Nephron (organoid): Measurements from ENCODE around the gene BEND6.

Source experiments
- H3K27ac Mint-ChIP-seq, 3 experiments: 2 replicates each; pipeline ENCODE4 v1.8.0; 2020; ENCODE audit warnings: mixed read lengths in 3 of 3, mild to moderate bottlenecking in 2 of 3, moderate library complexity in 1 of 3
- H3K27me3 Mint-ChIP-seq: 2 replicates; pipeline ENCODE4 v1.8.0; 2021; ENCODE audit warnings: low read depth, mild to moderate bottlenecking, moderate library complexity, mixed read lengths
- H3K36me3 Mint-ChIP-seq: 2 replicates; pipeline ENCODE4 v1.8.0; 2020; ENCODE audit warnings: low read depth, mixed read lengths
- H3K4me1 Mint-ChIP-seq: 2 replicates; pipeline ENCODE4 v1.8.0; 2020; ENCODE audit warnings: mixed read lengths
- H3K4me3 Mint-ChIP-seq, 3 experiments: 2 replicates each; pipeline ENCODE4 v1.8.0; 2020; ENCODE audit warnings: mild to moderate bottlenecking in 3 of 3, mixed read lengths in 3 of 3, moderate library complexity in 2 of 3
- H3K9me3 Mint-ChIP-seq: 2 replicates; pipeline ENCODE4 v1.8.0; 2020; ENCODE audit warnings: mixed read lengths
- CTCF ChIP-seq, 3 experiments: fragments of 200-600 bp; sonication (generic); IDR thresholded peaks; one replicate each; pipeline ENCODE4 v1.5.0; 2021; ENCODE audit warnings: antibody characterized with exemption in 3 of 3; ENCODE audit not compliant: unreplicated experiment in 3 of 3

Gene BEND6

GRCh38 chr6:56953597-56954402, 1.1 kb upstream of the BEND6 start:
- TF ChIP-seq CTCF (IDR thresholded peaks at IDR 0.05; ENCODE audit: unreplicated experiment in 3 of 3): no peak
- H3K4me3 Mint-ChIP-seq: peak overlapping the region; percentile 95 to 99 (median 96)
- H3K4me1 Mint-ChIP-seq: peaks cover 13% of the 10 kb centered on the region
- no peaks in the 10 kb centered on the region for H3K9me3 Mint-ChIP-seq
- no peaks in the 10 kb centered on the region for H3K36me3 Mint-ChIP-seq
- H3K27me3 Mint-ChIP-seq: peaks cover 62% of the 10 kb centered on the region
- peak overlapping the region; percentile 6 to 88 (median 62) for H3K27ac Mint-ChIP-seq

DNA sequence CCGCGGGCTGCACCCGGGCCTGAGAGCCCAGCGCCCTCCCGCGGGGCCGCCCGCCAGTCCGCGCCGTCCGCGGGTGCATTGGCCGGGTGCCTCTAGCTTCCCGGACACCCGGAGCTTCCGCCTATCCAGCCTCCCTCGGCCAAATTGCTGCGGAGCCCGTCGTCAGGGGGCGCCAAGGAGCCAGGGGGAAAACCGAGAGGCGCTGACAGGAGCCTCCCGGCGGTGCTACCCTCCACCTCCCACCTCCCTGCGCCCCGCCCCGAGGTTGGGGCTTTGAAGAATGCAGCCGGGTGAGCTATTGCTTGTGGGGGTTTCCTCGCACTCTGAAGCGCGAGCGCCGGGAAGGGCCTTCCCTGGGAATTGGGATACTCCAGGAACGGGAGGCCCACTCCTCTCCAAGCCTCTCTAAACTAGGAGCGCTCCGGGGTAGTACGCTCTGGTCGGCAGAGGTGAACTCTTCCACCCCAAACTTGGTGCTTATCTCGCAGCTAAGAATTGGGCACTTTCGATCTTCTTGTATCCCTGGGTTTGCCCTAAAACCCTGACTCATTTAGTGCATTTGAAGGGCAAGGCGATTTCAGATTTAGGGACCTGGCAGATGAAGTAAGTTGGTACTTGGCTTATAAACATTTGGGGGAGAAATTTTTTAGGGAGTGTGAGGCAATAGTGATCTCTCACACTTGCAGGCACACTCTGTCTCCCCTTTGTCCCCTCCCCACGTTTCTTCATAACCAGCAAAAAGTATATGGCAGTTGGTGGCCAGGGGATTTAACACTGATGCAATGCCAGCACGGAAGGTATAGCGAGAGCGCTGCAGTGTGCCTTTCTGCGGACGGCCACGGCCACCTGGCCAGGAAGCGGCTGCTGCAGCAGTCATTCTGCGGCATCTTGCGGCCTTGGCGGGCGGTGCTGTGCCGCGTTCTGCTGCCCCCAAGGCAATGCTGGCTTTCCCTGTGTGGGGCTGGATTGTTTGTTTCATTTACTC, 556 bp downstream of the BEND6 start:
- Mint-ChIP-seq H3K4me3 (peak overlapping the region; percentile 80 to 90 (median 89)), H3K9me3 (no peaks in the 10 kb centered on the region), H3K27me3 (peaks cover 67% of the 10 kb centered on the region), H3K27ac (peak overlapping the region in 2 of 3 experiments; percentile 6 to 25), H3K4me1 (peaks cover 14% of the 10 kb centered on the region), H3K36me3 (no peaks in the 10 kb centered on the region)
- peak; percentile 61 to 71 (median 62) for TF ChIP-seq CTCF (IDR thresholded peaks at IDR 0.05; ENCODE audit: unreplicated experiment in 3 of 3)

DNA sequence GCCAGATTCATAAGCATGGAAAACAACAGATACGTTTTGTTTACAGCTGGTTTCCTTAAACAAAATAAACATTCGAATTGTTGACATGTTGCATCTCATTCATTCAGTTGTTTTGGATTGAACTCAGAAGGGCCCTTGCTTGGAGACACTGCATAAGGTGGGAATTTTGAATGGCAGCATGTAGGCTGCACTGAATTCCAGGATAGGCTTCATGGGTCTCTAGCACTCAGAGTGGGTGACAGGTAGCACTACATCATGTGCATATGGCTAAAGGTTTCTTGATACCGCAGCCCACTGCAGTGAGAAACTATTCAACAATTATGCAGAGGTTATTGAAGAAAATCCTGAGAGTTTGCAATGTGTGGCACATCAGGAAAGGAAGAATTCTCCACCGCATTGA, 1.6 kb downstream of the BEND6 start:
- peak overlapping the region; percentile 41 to 90 (median 89) for H3K4me3 Mint-ChIP-seq
- no peak for TF ChIP-seq CTCF (IDR thresholded peaks at IDR 0.05; ENCODE audit: unreplicated experiment in 3 of 3)
- H3K36me3 Mint-ChIP-seq: no peaks in the 10 kb centered on the region
- no peaks in the 10 kb centered on the region for H3K9me3 Mint-ChIP-seq
- peaks cover 67% of the 10 kb centered on the region for H3K27me3 Mint-ChIP-seq
- no peak overlapping the region for H3K27ac Mint-ChIP-seq
- H3K4me1 Mint-ChIP-seq: peaks cover 14% of the 10 kb centered on the region

DNA sequence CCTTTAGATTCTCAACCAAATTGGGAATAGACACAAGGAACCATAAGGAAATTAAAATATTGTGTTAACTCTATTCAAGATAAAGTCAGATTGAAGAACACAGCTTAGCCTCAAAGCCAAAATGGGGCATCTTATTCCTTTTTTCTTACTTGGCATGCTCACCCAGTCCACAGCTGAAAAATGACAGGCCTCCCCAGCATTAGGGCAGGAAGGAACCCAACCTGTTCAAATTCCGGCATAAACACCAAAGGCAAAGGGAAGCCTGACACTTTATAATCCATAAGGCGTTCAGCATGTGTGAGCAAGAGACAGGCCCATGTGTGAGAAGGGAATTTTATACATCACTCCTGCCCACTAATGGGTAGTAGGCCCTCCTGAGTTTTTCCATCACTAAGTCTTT, 2.9 kb downstream of the BEND6 start:
- Mint-ChIP-seq H3K4me1 (peaks cover 14% of the 10 kb centered on the region), H3K4me3 (no peak overlapping the region), H3K36me3 (no peaks in the 10 kb centered on the region), H3K27ac (no peak overlapping the region), H3K9me3 (no peaks in the 10 kb centered on the region), H3K27me3 (peaks cover 63% of the 10 kb centered on the region)
- no peak for TF ChIP-seq CTCF (IDR thresholded peaks at IDR 0.05; ENCODE audit: unreplicated experiment in 3 of 3)

DNA sequence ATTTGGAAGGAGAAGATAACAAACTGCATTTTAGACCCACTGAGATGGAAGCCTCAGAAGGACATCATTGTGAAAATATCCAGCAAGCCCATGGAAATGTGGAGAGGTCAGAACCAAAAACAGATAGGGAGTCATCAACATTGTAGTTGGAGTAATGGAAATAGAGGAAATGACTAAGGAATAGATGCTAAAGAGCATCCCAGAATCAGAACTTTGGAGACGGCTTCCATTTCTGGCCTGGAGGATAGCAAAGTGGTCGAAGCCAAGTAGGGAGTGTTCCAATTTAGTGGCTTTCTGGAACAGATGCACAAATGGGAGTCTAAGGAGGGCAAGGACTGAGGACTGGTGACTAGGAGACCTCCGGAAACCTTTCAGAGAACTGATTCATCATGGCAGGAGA, 3.6 kb downstream of the BEND6 start:
- Mint-ChIP-seq H3K4me1 (peaks cover 14% of the 10 kb centered on the region), H3K4me3 (no peak overlapping the region), H3K36me3 (no peaks in the 10 kb centered on the region), H3K9me3 (no peaks in the 10 kb centered on the region), H3K27ac (no peak overlapping the region), H3K27me3 (peaks cover 57% of the 10 kb centered on the region)
- no peak for TF ChIP-seq CTCF (IDR thresholded peaks at IDR 0.05; ENCODE audit: unreplicated experiment in 3 of 3)
